ENCODE data around the gene KCNA3. TPM values are rescaled to one million over a fixed set of nuclear protein-coding genes. Genes with fewer than 3 reads are reported as not detected.

KCNA3 gene
- total and polyA plus RNA-seq, 8 donors: 0.08 to 1.2 (median 0.57) TPM

DNA sequence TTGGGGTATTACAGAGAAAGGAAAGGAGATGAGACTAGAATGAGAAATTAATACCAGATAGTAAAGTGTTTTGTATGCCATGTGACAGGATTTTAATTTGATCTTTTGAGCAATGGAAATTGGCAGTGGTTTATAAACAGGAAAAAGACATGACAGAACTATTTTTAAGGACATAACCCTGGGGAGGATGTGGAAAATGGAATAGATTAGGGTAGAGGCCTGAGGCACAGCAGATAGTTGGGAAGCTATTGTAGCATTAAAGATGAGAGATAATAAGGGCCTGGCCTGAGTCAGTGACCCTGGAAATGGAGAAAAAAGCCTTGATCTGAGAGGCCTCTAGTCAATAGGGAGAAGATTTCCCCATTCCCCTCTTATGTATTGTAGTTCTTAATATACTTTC is 22.1 kb upstream of the KCNA3 start:
- H3K27me3 ChIP-seq: peaks cover 0 to 5% (median 0%) of the 10 kb centered on the region in 4 donors
- H3K4me3 ChIP-seq: no peak overlapping the region
- no peaks in the 10 kb centered on the region for H3K36me3 ChIP-seq
- H3K27ac ChIP-seq: no peak overlapping the region
- FAIRE-seq (no peak), DNase-seq (no peak), ATAC-seq (no peak)
- no peak for TF ChIP-seq CTCF (IDR thresholded peaks at IDR 0.05)
- intact Hi-C loops (cut with DNase I): no loop called here
- no peaks in the 10 kb centered on the region for H3K4me1 ChIP-seq
- H3K9me3 ChIP-seq: no peaks in the 10 kb centered on the region

- WGBS, 2 donors: 75 to 76% methylated on average over 4 of the region's 4 CpGs
- H3K4me1 ChIP-seq: no peaks in the 10 kb centered on the region
- no peak for ATAC-seq
- H3K27ac ChIP-seq: no peak overlapping the region
- no peaks in the 10 kb centered on the region for H3K36me3 ChIP-seq
- no peak for FAIRE-seq
- no peak for DNase-seq
- no peak overlapping the region for H3K4me3 ChIP-seq
- H3K9me3 ChIP-seq: no peaks in the 10 kb centered on the region
- no peaks in the 10 kb centered on the region for H3K27me3 ChIP-seq
- TF ChIP-seq CTCF (IDR thresholded peaks at IDR 0.05): no peak
- intact Hi-C loops (cut with DNase I): no loop called here
Measured at GRCh38 chr1:110690709-110691365, 16.1 kb upstream of the KCNA3 start.

GRCh38 chr1:110689868-110690267 is 15.1 kb upstream of the KCNA3 start:
- Histone ChIP-seq H3K36me3 (no peaks in the 10 kb centered on the region), H3K4me3 (no peak overlapping the region), H3K9me3 (no peaks in the 10 kb centered on the region), H3K4me1 (no peaks in the 10 kb centered on the region), H3K27me3 (peaks cover 0 to 2% (median 0%) of the 10 kb centered on the region in 4 donors), H3K27ac (no peak overlapping the region)
- DNase-seq (no peak), ATAC-seq (no peak), FAIRE-seq (no peak)
- intact Hi-C loops (cut with DNase I): no loop called here
- no peak for TF ChIP-seq CTCF (IDR thresholded peaks at IDR 0.05)

DNA sequence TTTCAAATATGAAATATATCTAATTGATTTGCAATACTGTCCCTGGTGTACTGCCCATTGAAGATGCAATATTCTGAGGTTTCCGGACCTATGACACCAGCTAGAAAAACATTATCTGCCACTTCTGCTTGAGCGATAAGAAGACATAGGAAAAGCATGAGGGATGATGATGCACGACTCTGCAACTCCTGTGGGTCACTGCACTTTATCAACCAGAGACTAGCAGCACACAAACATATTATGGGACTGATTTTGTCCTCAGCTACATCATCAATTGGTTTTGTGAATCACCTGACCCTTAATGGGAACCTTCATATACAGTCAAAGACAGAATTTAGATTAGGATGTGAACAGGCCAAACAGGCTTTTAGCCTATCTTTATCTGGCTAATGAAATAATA is 13.8 kb upstream of the KCNA3 start:
- ATAC-seq (no peak), FAIRE-seq (no peak), DNase-seq (no peak)
- H3K27ac ChIP-seq: no peak overlapping the region
- no peaks in the 10 kb centered on the region for H3K4me1 ChIP-seq
- no peaks in the 10 kb centered on the region for H3K9me3 ChIP-seq
- 64 to 79% methylated on average over 3 of the region's 3 CpGs for WGBS, 2 donors
- intact Hi-C loops (cut with DNase I): no loop called here
- H3K27me3 ChIP-seq: peaks cover 0 to 4% (median 0%) of the 10 kb centered on the region in 4 donors
- TF ChIP-seq CTCF (IDR thresholded peaks at IDR 0.05): no peak
- H3K4me3 ChIP-seq: no peak overlapping the region
- H3K36me3 ChIP-seq: no peaks in the 10 kb centered on the region

DNA sequence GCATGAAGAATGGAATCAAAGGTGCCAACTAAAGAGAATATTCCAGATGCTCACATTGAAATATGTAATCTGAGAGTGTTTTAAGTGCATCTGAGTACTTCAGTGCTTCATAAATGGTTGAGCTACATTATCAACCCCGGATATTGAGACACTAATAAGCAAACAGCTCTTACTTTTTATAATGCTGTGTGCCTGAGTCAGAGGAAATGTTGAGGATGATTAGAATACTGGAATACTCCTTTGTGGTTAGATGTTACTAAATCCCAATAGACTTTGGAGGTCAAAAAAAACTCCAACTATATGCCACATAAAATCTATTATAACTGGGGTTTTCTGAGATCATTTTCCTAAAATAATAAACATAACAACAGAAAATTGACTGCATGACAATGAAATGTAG is 12.5 kb upstream of the KCNA3 start:
- no peaks in the 10 kb centered on the region for H3K36me3 ChIP-seq
- H3K4me3 ChIP-seq: no peak overlapping the region
- no peaks in the 10 kb centered on the region for H3K4me1 ChIP-seq
- no peak for DNase-seq
- H3K27ac ChIP-seq: no peak overlapping the region
- intact Hi-C loops (cut with DNase I): no loop called here
- 43 to 49% methylated on average over 1 of the region's 1 CpG for WGBS, 2 donors
- FAIRE-seq: no peak
- TF ChIP-seq CTCF (IDR thresholded peaks at IDR 0.05): no peak
- ATAC-seq: no peak
- peaks cover 0 to 4% (median 0%) of the 10 kb centered on the region in 4 donors for H3K27me3 ChIP-seq
- H3K9me3 ChIP-seq: no peaks in the 10 kb centered on the region
